Effector CD8-positive, alpha-beta T cell (primary cell): Measurements from ENCODE around the gene ZNF878.
A peak's percentile ranks its signal among the peaks of the same experiment; 100 is the strongest.

Experiments
- DNase-seq: peaks from one replicate; lab custom pipeline; 2025; lab: John Stamatoyannopoulos, UW

ZNF878 gene

GRCh38 chr19:12035220-12036172, 17.3 kb downstream of the ZNF878 start, which contains the start of gene ZNF433:
Gene ZNF433, minus strand, starts transcription at chr19:12035679. Its CDS starts 140 bp downstream, at chr19:12035539.
- peak; percentile 72 for DNase-seq

GRCh38 chr19:12034620-12035019, 18.1 kb downstream of the ZNF878 start:
- no peak for DNase-seq

GRCh38 chr19:12034198-12034597, 18.6 kb downstream of the ZNF878 start:
- no peak for DNase-seq

- DNase-seq, result no peak
Observed at GRCh38 chr19:12015753-12016116, 37.0 kb downstream of the ZNF878 start.

GRCh38 chr19:12015015-12015752, 37.6 kb downstream of the ZNF878 start:
- DNase-seq, result no peak

- no peak for DNase-seq
Observed at GRCh38 chr19:12000152-12000981, 52.4 kb downstream of the ZNF878 start.

GRCh38 chr19:11995174-11995573, 57.6 kb downstream of the ZNF878 start:
- no peak for DNase-seq
